Mesenchymal stem cell (in vitro differentiated cells and primary cell): ENCODE measurements around the gene UNC119.
"Not testable (repeated sequence)": the region's sequence is repeated elsewhere in the genome, so short reads cannot be mapped to it uniquely, and the experiment has no call there.

ENCODE experiments used
- DNase-seq: peaks from one replicate; pipeline ENCODE4 v3.0.0-alpha.2; 2013
- H2AFZ ChIP-seq: one replicate; pipeline ENCODE4 v1.6.1; 2013; ENCODE audit warnings: low read depth, mild to moderate bottlenecking, control low read depth, inconsistent platforms, low read length, moderate library complexity
- H2AK5ac ChIP-seq: 2 replicates; pipeline ENCODE4 v1.6.1; 2013; ENCODE audit warnings: low read length, moderate library complexity, mild to moderate bottlenecking, inconsistent platforms; ENCODE audit not compliant: severe bottlenecking
- H2BK120ac ChIP-seq: one replicate; pipeline ENCODE4 v1.6.1; 2013; ENCODE audit warnings: low read depth, mild to moderate bottlenecking, inconsistent platforms, low read length, moderate library complexity
- H2BK12ac ChIP-seq, 2 experiments: one replicate each; pipeline ENCODE4 v1.6.1; 2013; ENCODE audit warnings: inconsistent platforms in 2 of 2, low read length in 2 of 2, mild to moderate bottlenecking in 2 of 2, moderate library complexity in 2 of 2, control low read depth in 1 of 2
- H2BK15ac ChIP-seq: one replicate; pipeline ENCODE4 v1.6.1; 2013; ENCODE audit warnings: mild to moderate bottlenecking, low read depth, inconsistent platforms; ENCODE audit not compliant: poor library complexity, severe bottlenecking
- H2BK5ac ChIP-seq: 2 replicates; pipeline ENCODE4 v1.6.1; 2013; ENCODE audit warnings: low read depth, mild to moderate bottlenecking, low read length, control low read depth, inconsistent platforms; ENCODE audit not compliant: poor library complexity, severe bottlenecking
- H3K14ac ChIP-seq, 2 experiments: one replicate each; pipeline ENCODE4 v1.6.1; 2013; ENCODE audit warnings: inconsistent platforms in 2 of 2, low read length in 2 of 2, control low read depth in 1 of 2, mild to moderate bottlenecking in 1 of 2, moderate library complexity in 1 of 2
- H3K18ac ChIP-seq, 2 experiments: one replicate each; pipeline ENCODE4 v1.6.1; 2013; ENCODE audit warnings: inconsistent platforms in 2 of 2, low read length in 2 of 2, control low read depth in 1 of 2, low read depth in 1 of 2, mild to moderate bottlenecking in 1 of 2
- H3K23ac ChIP-seq, 2 experiments: one replicate each; pipeline ENCODE4 v1.6.1; 2013; ENCODE audit warnings: inconsistent platforms in 2 of 2, low read length in 2 of 2, mild to moderate bottlenecking in 2 of 2, moderate library complexity in 2 of 2, control low read depth in 1 of 2
- H3K27ac ChIP-seq: 2 replicates; pipeline ENCODE4 v1.5.1; 2013; ENCODE audit warnings: mild to moderate bottlenecking, moderate library complexity, low read length, control low read depth, inconsistent platforms; ENCODE audit not compliant: poor library complexity, severe bottlenecking
- H3K27me3 ChIP-seq, 2 experiments: 2 replicates each; pipeline versions ENCODE4 v1.6.1 to v1.7.0; 2013; ENCODE audit warnings: low read length in 2 of 2, mild to moderate bottlenecking in 2 of 2, moderate library complexity in 2 of 2, control low read depth in 1 of 2, inconsistent platforms in 1 of 2; ENCODE audit not compliant: control insufficient read depth in 1 of 2, insufficient read depth in 1 of 2
- H3K36me3 ChIP-seq, 2 experiments: 2 replicates each; pipeline versions ENCODE4 v1.6.1 to v1.7.0; 2013; ENCODE audit warnings: low read length in 2 of 2, control low read depth in 1 of 2, inconsistent platforms in 1 of 2, low read depth in 1 of 2, mild to moderate bottlenecking in 1 of 2; ENCODE audit not compliant: insufficient read depth in 2 of 2, control insufficient read depth in 1 of 2
- H3K4ac ChIP-seq, 2 experiments: one replicate each; pipeline ENCODE4 v1.6.1; 2013; ENCODE audit warnings: inconsistent platforms in 2 of 2, low read length in 2 of 2, mild to moderate bottlenecking in 2 of 2, moderate library complexity in 2 of 2, control low read depth in 1 of 2, low read depth in 1 of 2
- H3K4me1 ChIP-seq: 2 replicates; pipeline ENCODE4 v1.6.1; 2013; ENCODE audit warnings: low read depth, low read length, control low read depth; ENCODE audit not compliant: control insufficient read depth, insufficient read depth
- H3K4me2 ChIP-seq: 2 replicates; pipeline ENCODE4 v1.6.1; 2013; ENCODE audit warnings: low read length, mild to moderate bottlenecking, inconsistent platforms; ENCODE audit not compliant: poor library complexity, severe bottlenecking
- H3K4me3 ChIP-seq, 2 experiments: 2 replicates each; pipeline versions ENCODE4 v1.5.1 to v1.7.0; 2013; ENCODE audit warnings: low read length in 2 of 2, mild to moderate bottlenecking in 2 of 2, control low read depth in 1 of 2, low read depth in 1 of 2; ENCODE audit not compliant: insufficient read depth in 1 of 2
- H3K79me1 ChIP-seq: replicated peaks from 2 replicates; pipeline ENCODE4 v1.6.1; 2013; ENCODE audit warnings: mild to moderate bottlenecking, control low read depth, low read length, inconsistent platforms; ENCODE audit not compliant: poor library complexity, severe bottlenecking
- H3K9ac ChIP-seq: 2 replicates; pipeline ENCODE4 v1.7.0; 2013; ENCODE audit warnings: mild to moderate bottlenecking, low read length, moderate library complexity
- H3K9me3 ChIP-seq: 2 replicates; pipeline ENCODE4 v1.7.0; 2013; ENCODE audit warnings: mild to moderate bottlenecking, low read length; ENCODE audit not compliant: control insufficient read depth
- H4K8ac ChIP-seq: one replicate; pipeline ENCODE4 v1.6.1; 2013; ENCODE audit warnings: inconsistent platforms, mild to moderate bottlenecking, low read length, moderate library complexity
- H4K91ac ChIP-seq: one replicate; pipeline ENCODE4 v1.6.1; 2013; ENCODE audit warnings: mild to moderate bottlenecking, low read length, inconsistent platforms
- WGBS: methylation state at CpG from one replicate; pipeline ENCODE4 v1.1.7; 2013; ENCODE audit warnings: mixed read lengths; 5-methylcytosine and 5-hydroxymethylcytosine counted together

Gene UNC119

GRCh38 chr17:28578246-28579195 lies 26.1 kb upstream of the UNC119 start:
- Histone ChIP-seq H2BK120ac (no peak overlapping the region), H3K23ac (no peak overlapping the region), H4K91ac (no peak overlapping the region), H3K4me1 (peaks cover 5% of the 10 kb centered on the region), H3K14ac (no peak overlapping the region), H4K8ac (no peak overlapping the region), H3K9ac (no peak overlapping the region), H3K9me3 (no peaks in the 10 kb centered on the region), H3K27me3 (no peaks in the 10 kb centered on the region), H3K27ac (no peak overlapping the region), H2BK15ac (no peak overlapping the region), H2AFZ (no peak overlapping the region), H3K4me2 (no peak overlapping the region), H2BK5ac (no peak overlapping the region), H3K36me3 (peaks cover 19 to 54% of the 10 kb centered on the region in 2 experiments), H3K79me1 (no peaks in the 10 kb centered on the region), H2BK12ac (no peak overlapping the region), H3K4me3 (no peak overlapping the region), H2AK5ac (no peak overlapping the region), H3K4ac (no peak overlapping the region), H3K18ac (no peak overlapping the region)
- DNase-seq: no peak
- WGBS: 96% methylated on average over 8 of the region's 8 CpGs

GRCh38 chr17:28577466-28577824 lies 25.0 kb upstream of the UNC119 start:
- H3K23ac ChIP-seq: no peak overlapping the region
- WGBS: 100% methylated on average over 2 of the region's 3 CpGs
- no peaks in the 10 kb centered on the region for H3K27me3 ChIP-seq
- no peak overlapping the region for H2BK120ac ChIP-seq
- no peak overlapping the region for H2AK5ac ChIP-seq
- H3K36me3 ChIP-seq: peaks cover 22 to 43% of the 10 kb centered on the region in 2 experiments
- no peak overlapping the region for H4K8ac ChIP-seq
- no peak overlapping the region for H3K4me2 ChIP-seq
- no peak overlapping the region for H2BK5ac ChIP-seq
- no peaks in the 10 kb centered on the region for H3K9me3 ChIP-seq
- H3K18ac ChIP-seq: no peak overlapping the region
- H3K27ac ChIP-seq: no peak overlapping the region
- peaks cover 9% of the 10 kb centered on the region for H3K4me1 ChIP-seq
- no peak overlapping the region for H2BK12ac ChIP-seq
- H2BK15ac ChIP-seq: no peak overlapping the region
- no peaks in the 10 kb centered on the region for H3K79me1 ChIP-seq
- no peak overlapping the region for H4K91ac ChIP-seq
- no peak overlapping the region for H3K4ac ChIP-seq
- H3K4me3 ChIP-seq: no peak overlapping the region
- H3K14ac ChIP-seq: no peak overlapping the region
- H2AFZ ChIP-seq: no peak overlapping the region
- DNase-seq: no peak
- no peak overlapping the region for H3K9ac ChIP-seq

- WGBS: 11% methylated on average over 21 of the region's 26 CpGs
- no peak within 1 kb of the TSS for H3K23ac ChIP-seq
- no peak within 1 kb of the TSS for H2AK5ac ChIP-seq
Observed at GRCh38 chr17:28576758-28577465, 24.5 kb upstream of the UNC119 start, which contains the start of gene ALDOC. Gene ALDOC (minus strand): TSS chr17:28576895. CDS start chr17:28575532, 1,363 bp downstream.

GRCh38 chr17:28576016-28576415 lies 23.6 kb upstream of the UNC119 start:
- not testable (repeated sequence) for H3K79me1 ChIP-seq, H3K18ac ChIP-seq, H4K8ac ChIP-seq, H3K23ac ChIP-seq, H3K14ac ChIP-seq, H2BK12ac ChIP-seq, H2AK5ac ChIP-seq, H4K91ac ChIP-seq, DNase-seq, H2BK120ac ChIP-seq, H3K27me3 ChIP-seq, H3K9me3 ChIP-seq, H3K27ac ChIP-seq, H3K4me3 ChIP-seq, H3K4me2 ChIP-seq, H2AFZ ChIP-seq, H3K4ac ChIP-seq, H2BK15ac ChIP-seq, H3K9ac ChIP-seq, H2BK5ac ChIP-seq
- 54% methylated on average over 2 of the region's 3 CpGs for WGBS
- peaks cover 11% of the 10 kb centered on the region for H3K4me1 ChIP-seq
- H3K36me3 ChIP-seq: peaks cover 22 to 36% of the 10 kb centered on the region in 2 experiments

More at GRCh38 chr17:28576758-28577465, 24.5 kb upstream of the UNC119 start, which contains the start of gene ALDOC:
- Histone ChIP-seq H3K18ac (peak within 1 kb of the TSS in 1 of 2 experiments; percentile 50), H3K79me1 (no peaks in the 10 kb centered on the region), H3K27me3 (no peaks in the 10 kb centered on the region), H3K4me1 (peaks cover 11% of the 10 kb centered on the region), H3K9me3 (no peaks in the 10 kb centered on the region), H4K8ac (peak within 1 kb of the TSS; percentile 50), H2BK15ac (peak within 1 kb of the TSS; percentile 44), H3K4me2 (peak within 1 kb of the TSS; percentile 5), H3K27ac (no peak within 1 kb of the TSS), H3K36me3 (peaks cover 22 to 38% of the 10 kb centered on the region in 2 experiments), H3K14ac (no peak within 1 kb of the TSS), H3K4ac (no peak within 1 kb of the TSS), H4K91ac (no peak within 1 kb of the TSS), H3K4me3 (peak within 1 kb of the TSS in 1 of 2 experiments; percentile 71), H2BK120ac (no peak within 1 kb of the TSS), H2AFZ (no peak within 1 kb of the TSS), H2BK5ac (no peak within 1 kb of the TSS), H2BK12ac (peak within 1 kb of the TSS in 1 of 2 experiments; percentile 28), H3K9ac (no peak within 1 kb of the TSS)
- DNase-seq: peak; percentile 89
